Adrenal gland (tissue), 12 donors: ENCODE measurements around the gene CDKN2A. TPM values are rescaled to one million over a fixed set of nuclear protein-coding genes. Genes with fewer than 3 reads are reported as not detected.

ENCODE experiments used
- DNase-seq, 7 donors: peaks; one replicate each; pipeline ENCODE4 v3.0.0-alpha.2; 2019 to 2020
- H3K27ac ChIP-seq, 5 donors: fragments of 200-600 bp; sonication (generic) in 4 of 5; 1 replicate in 3 of 5; 2 replicates in 2 of 5; pipeline versions ENCODE4 v1.5.1 to v1.8.0; 2016 to 2020; ENCODE audit warnings: mild to moderate bottlenecking in 1 of 5
- H3K27me3 ChIP-seq: fragments of 200-600 bp; 2 replicates; pipeline ENCODE4 v1.8.0; 2021
- H3K36me3 ChIP-seq, 2 donors: fragments of 200-600 bp; replicated peaks in 1 of 2; 1 replicate in 1 of 2; 2 replicates in 1 of 2; pipeline versions ENCODE4 v1.5.1 to v1.8.0; 2018 to 2022
- H3K4me1 ChIP-seq, 2 donors: fragments of 200-600 bp; replicated peaks in 1 of 2; 1 replicate in 1 of 2; 2 replicates in 1 of 2; pipeline versions ENCODE4 v1.5.1 to v1.8.0; 2018 to 2021
- H3K4me3 ChIP-seq, 4 donors: fragments of 200-600 bp; sonication (generic) in 3 of 4; one replicate each; pipeline ENCODE4 v1.5.1; 2016 to 2018
- H3K9me3 ChIP-seq, 3 donors: fragments of 200-600 bp; sonication (generic) in 1 of 3; replicated peaks in 1 of 3; 1 replicate in 2 of 3; 2 replicates in 1 of 3; pipeline versions ENCODE4 v1.5.1 to v1.8.0; 2016 to 2021
- POLR2A ChIP-seq, 2 donors: fragments of 450-650 bp; IDR thresholded peaks; one replicate each; pipeline ENCODE4 v1.6.1; 2017; ENCODE audit warnings: antibody characterized with exemption in 2 of 2, mild to moderate bottlenecking in 2 of 2, moderate library complexity in 1 of 2
- WGBS, 4 donors: extraction: QIAGEN DNeasy Blood & Tissue Kit in 2 of 4; methylation state at CpG; one replicate each; pipeline versions ENCODE4 v1.1.5 to v1.1.7; 2013 to 2017; 5-methylcytosine and 5-hydroxymethylcytosine counted together
- intact Hi-C, 2 donors: fragments of 100-400 bp; cut with DNase I; formaldehyde crosslinking; loops; one replicate each; pipeline versions ENCODE4 v1.14.1 to v1.15.0; 2022 to 2023
- polyA plus RNA-seq, 3 donors: library from polyadenylated mRNA; stranded (reverse); fragments of 200-250 nt in 2 of 3; fragments of 350-450 nt in 1 of 3; fragmentation: Illumina TruSeq in 1 of 3; extraction: RNeasy Lipid Tissue Mini Kit (QIAGEN cat#74804) in 1 of 3; gene quantifications; one replicate each; pipeline ENCODE4 v1.2.3, GENCODE V29; 2013 to 2014
- total RNA-seq, 9 donors: library from RNA; depleted of rRNA in 4 of 9; stranded (reverse); fragments of >200 nt in 4 of 9; fragments of 120-200 nt in 1 of 9; fragmentation: NEBNext Ultra II Directional in 1 of 9; extraction: Animal tissue kit (Norgen Biotek cat#: 25700) in 1 of 9; gene quantifications; one replicate each; pipeline versions ENCODE4 v1.1.0 to v1.2.4, GENCODE V29; 2013 to 2023
- TF ChIP-seq, protein P1 (sequence below), 6 experiments: fragments of 450-650 bp in 4 of 6; fragments of 200-600 bp in 2 of 6; sonication (generic) in 1 of 6; IDR thresholded peaks; 1 replicate in 5 of 6; 2 replicates in 1 of 6; pipeline versions ENCODE4 v1.5.1 to v1.8.0; 2016 to 2021; ENCODE audit warnings: antibody characterized with exemption in 6 of 6, mild to moderate bottlenecking in 2 of 6, moderate library complexity in 1 of 6
- donor health status: healthy with polysubstance abuse.
- donor health status: Bipolar disorder and iron deficiency.
- donor health status: DM: yes; HTN: yes; CAD: no.
- donor health status: DM: no; HTN: no; CAD: no.
- donor health status: DM: no; HTN: no; CAD: no.
- donor health status: DM: yes; HTN: yes; CAD: no.

The CDKN2A gene
- total and polyA plus RNA-seq, 12 donors, result 0.39 to 34.5 (median 13.7) TPM

DNA sequence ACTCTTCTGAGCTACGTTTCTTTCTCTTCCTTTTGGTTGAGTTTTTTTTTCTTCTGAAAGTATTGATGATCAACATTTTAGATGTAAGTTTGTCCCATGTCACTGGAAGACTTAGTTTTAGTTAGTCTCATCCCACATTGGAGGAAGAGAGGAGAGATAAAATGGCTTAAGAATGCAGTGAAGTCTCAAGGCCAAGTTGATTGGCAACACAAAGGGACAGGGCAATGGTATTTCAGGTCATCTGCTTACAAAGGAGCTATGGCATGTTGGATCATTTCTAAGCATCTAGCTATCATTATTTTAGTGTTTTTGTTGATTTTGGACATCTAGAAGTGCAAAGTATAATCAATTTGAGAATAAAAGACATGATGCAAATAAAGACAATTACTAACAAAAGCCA, 58.6 kb downstream of the CDKN2A start:
- 58 to 79% (median 70%) methylated on average over 1 of the region's 1 CpG for whole genome bisulfite sequencing, 4 donors
- H3K4me1 ChIP-seq, result no peaks in the 10 kb centered on the region
- TF ChIP-seq, protein P1, sequence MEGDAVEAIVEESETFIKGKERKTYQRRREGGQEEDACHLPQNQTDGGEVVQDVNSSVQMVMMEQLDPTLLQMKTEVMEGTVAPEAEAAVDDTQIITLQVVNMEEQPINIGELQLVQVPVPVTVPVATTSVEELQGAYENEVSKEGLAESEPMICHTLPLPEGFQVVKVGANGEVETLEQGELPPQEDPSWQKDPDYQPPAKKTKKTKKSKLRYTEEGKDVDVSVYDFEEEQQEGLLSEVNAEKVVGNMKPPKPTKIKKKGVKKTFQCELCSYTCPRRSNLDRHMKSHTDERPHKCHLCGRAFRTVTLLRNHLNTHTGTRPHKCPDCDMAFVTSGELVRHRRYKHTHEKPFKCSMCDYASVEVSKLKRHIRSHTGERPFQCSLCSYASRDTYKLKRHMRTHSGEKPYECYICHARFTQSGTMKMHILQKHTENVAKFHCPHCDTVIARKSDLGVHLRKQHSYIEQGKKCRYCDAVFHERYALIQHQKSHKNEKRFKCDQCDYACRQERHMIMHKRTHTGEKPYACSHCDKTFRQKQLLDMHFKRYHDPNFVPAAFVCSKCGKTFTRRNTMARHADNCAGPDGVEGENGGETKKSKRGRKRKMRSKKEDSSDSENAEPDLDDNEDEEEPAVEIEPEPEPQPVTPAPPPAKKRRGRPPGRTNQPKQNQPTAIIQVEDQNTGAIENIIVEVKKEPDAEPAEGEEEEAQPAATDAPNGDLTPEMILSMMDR (IDR thresholded peaks at IDR 0.05), result no peak
- no peak for TF ChIP-seq POLR2A (IDR thresholded peaks at IDR 0.05)
- no peaks in the 10 kb centered on the region for H3K36me3 ChIP-seq
- no peak for DNase-seq
- no peak overlapping the region for H3K27ac ChIP-seq
- H3K4me3 ChIP-seq, result no peak overlapping the region
- no peaks in the 10 kb centered on the region for H3K27me3 ChIP-seq
- H3K9me3 ChIP-seq, result no peaks in the 10 kb centered on the region
- intact Hi-C loops, result no loop called here

GRCh38 chr9:21933865-21934264, 60.3 kb downstream of the CDKN2A start:
- no peaks in the 10 kb centered on the region for H3K4me1 ChIP-seq
- no peaks in the 10 kb centered on the region for H3K9me3 ChIP-seq
- no peak overlapping the region for H3K4me3 ChIP-seq
- intact Hi-C loops, result no loop called here
- no peaks in the 10 kb centered on the region for H3K27me3 ChIP-seq
- TF ChIP-seq, protein P1 (IDR thresholded peaks at IDR 0.05), result no peak
- no peak for TF ChIP-seq POLR2A (IDR thresholded peaks at IDR 0.05)
- no peaks in the 10 kb centered on the region for H3K36me3 ChIP-seq
- no peak for DNase-seq
- H3K27ac ChIP-seq, result no peak overlapping the region
- WGBS, 4 donors, result 93 to 98% (median 96%) methylated on average over 2 of the region's 2 CpGs

- TF ChIP-seq POLR2A (IDR thresholded peaks at IDR 0.05), result no peak
- TF ChIP-seq, protein P1 (IDR thresholded peaks at IDR 0.05), result no peak
- intact Hi-C loops, result no loop called here
- no peak overlapping the region for H3K4me3 ChIP-seq
- H3K27ac ChIP-seq, result no peak overlapping the region
- no peaks in the 10 kb centered on the region for H3K4me1 ChIP-seq
- DNase-seq, result no peak
- no peaks in the 10 kb centered on the region for H3K9me3 ChIP-seq
- H3K36me3 ChIP-seq, result no peaks in the 10 kb centered on the region
- H3K27me3 ChIP-seq, result no peaks in the 10 kb centered on the region
Measured at GRCh38 chr9:21933281-21933680, 60.9 kb downstream of the CDKN2A start.

GRCh38 chr9:21931428-21931827, 62.8 kb downstream of the CDKN2A start:
- Histone ChIP-seq H3K9me3 (no peaks in the 10 kb centered on the region), H3K27me3 (no peaks in the 10 kb centered on the region), H3K4me3 (no peak overlapping the region), H3K4me1 (no peaks in the 10 kb centered on the region), H3K27ac (no peak overlapping the region), H3K36me3 (no peaks in the 10 kb centered on the region)
- no peak for TF ChIP-seq POLR2A (IDR thresholded peaks at IDR 0.05)
- TF ChIP-seq, protein P1 (IDR thresholded peaks at IDR 0.05), result no peak
- intact Hi-C loops, result no loop called here
- 65 to 82% (median 70%) methylated on average over 1 of the region's 1 CpG for WGBS, 4 donors
- DNase-seq, result no peak
